Activated T-cell treated with anti-CD3 and anti-CD28 coated beads for 24 hours (primary cell): Measurements from ENCODE around the gene MRPS18C.
"Not testable (repeated sequence)": the region's sequence is repeated elsewhere in the genome, so short reads cannot be mapped to it uniquely, and the experiment has no call there.

Source experiments
- DNase-seq: peaks from one replicate; pipeline ENCODE4 v3.0.0-alpha.2; 2020; ENCODE audit warnings: low read depth

The MRPS18C gene

DNA sequence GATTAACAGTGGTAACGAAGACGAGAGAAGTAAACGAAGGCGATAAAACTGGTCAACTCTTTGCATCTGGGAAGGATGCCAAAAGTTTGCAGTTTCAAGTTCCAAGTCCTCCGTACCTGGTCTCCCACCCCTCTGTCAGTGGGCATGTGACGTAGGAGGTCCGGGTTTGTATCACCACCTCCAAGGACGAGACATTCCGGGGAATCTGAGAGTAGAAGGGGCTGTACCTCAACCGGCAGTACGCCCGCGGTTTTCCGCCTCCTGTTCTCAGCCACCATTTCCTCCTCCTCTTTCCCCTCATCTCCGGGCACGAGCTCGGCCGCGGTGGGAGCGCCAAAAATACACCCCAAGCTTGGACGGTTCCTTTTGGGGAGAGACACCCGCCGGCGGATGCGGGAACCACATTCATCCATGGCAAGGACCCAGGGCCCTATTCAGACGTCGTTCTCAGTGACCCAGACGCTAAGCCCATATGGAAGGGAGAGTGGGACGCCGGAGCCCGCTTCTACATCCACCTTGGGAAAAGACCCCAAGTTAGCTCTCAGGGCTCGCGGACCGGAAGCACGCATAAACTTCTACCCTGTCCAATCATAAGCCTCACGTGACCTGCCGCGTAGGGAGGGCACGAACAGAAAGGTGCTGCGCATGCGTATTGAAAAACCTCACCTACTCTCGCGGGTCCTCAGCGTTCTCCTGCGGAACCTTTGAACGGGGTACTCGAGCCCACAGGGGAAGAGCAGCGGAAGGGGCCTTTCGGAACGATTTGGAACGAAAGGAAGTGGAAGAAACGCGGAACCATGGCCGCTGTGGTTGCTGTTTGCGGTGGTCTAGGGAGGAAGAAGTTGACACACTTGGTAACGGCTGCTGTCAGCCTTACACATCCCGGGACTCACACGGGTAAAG, at the start of gene MRPS18C, which contains the start of gene HELQ:
MRPS18C (plus strand) TSS at position 778 of the 903 bp plus-strand sequence; CDS start at position 798, 20 bp downstream.
HELQ (minus strand) TSS at position 543 of the 903 bp plus-strand sequence; CDS start at position 413, 130 bp downstream.
- DNase-seq = peak; percentile 93

GRCh38 chr4:83408908-83409307, 47.0 kb upstream of the MRPS18C start:
- no peak for DNase-seq

- DNase-seq = no peak
Measured at GRCh38 chr4:83413676-83414075, 42.2 kb upstream of the MRPS18C start.

GRCh38 chr4:83417566-83417965, 38.3 kb upstream of the MRPS18C start:
- DNase-seq = no peak

GRCh38 chr4:83418211-83418610, 37.6 kb upstream of the MRPS18C start:
- no peak for DNase-seq

DNA sequence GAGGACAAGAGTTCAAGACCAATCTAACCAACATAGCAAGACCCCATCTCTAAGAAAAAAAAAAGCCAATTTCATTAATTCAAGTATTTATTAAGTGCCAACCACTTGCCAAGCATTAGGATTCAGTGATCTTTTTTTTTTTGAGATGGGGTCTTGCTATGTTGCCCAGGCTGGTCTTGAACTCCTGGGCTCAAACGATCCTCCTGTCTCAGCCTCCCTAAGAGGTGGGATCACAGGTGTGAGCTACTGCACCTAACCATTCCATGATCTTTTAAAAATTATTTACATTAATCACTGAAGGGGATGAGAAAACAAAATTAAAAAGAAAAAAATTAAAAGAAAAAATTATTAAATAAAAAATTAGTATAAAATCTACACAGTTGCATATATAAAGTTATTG, 24.7 kb upstream of the MRPS18C start:
- DNase-seq = no peak

- no peak for DNase-seq
Measured at GRCh38 chr4:83436680-83437079, 19.2 kb upstream of the MRPS18C start.

DNA sequence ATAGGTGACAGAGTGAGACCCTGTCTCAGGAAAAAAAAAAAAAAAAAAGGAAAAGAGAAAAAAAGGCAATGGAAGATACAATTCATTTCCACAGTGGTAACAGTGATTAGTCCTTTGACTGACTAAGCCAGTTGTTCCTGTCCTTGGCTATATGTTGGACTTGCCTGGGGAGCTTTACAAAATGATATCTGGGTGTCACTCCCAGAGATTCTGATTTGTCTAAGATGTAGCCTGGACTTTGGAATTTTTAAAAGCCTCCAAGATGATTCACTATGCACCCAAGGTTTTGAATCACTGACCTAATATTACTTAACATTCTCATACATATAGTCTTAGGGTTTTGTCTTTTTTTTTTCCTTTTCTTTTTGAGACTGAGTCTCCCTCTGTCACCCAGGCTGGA, 17.1 kb upstream of the MRPS18C start:
- DNase-seq = no peak

DNA sequence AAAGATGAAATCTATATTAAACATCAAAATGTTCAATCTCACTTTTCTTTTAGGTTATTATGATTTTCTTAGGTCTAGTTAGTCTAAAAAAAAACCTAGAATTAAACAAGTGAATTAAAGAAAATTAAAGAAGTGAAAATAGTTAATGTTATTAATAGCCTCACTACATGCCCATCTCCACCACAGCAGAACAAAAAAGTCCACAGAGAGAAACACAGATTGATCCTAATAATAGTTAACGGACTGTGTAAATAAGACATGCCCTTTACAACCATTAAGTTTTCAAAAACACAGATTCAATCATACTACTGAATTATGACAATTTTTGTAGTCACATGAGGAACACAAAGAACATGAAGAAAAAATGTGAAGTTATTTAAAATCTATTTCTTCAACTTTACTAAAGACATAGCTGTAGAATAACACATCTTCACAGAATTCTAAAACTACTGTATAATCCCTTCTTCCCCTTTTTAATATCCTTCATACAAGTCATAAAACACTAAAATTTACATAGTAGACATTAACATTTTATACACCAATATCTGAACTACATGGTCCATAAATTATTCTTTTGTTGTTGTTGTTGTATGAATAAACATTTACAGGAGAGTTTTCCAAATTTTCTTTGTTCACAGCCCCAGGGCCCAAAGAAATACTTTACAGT, 15.6 kb upstream of the MRPS18C start:
- no peak for DNase-seq

GRCh38 chr4:83440899-83441298, 15.0 kb upstream of the MRPS18C start:
- no peak for DNase-seq

- DNase-seq = no peak
Measured at GRCh38 chr4:83449009-83449408, 6.8 kb upstream of the MRPS18C start.

DNA sequence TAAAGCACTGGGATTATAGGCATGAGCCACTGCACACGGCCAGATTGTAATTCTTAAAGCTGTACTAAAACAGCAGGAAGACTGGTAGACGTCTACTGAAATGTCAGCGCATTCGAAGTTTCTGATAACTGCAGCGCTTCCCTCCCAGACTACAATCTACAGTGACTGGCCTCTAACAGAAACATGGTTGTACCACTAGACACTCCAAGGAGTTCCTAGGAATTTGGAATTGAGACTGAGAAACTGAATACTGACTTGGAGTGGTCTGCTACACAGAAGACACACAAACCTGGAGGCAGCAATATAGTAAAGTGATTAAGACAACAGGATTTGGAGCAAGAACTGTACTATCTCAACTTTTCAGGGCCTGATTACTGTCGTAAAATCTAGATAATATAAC, 1.2 kb upstream of the MRPS18C start:
- no peak for DNase-seq

GRCh38 chr4:83456184-83456501, 285 bp downstream of the MRPS18C start:
- no peak for DNase-seq

- no peak for DNase-seq
Measured at GRCh38 chr4:83473423-83473822, 17.6 kb downstream of the MRPS18C start.

GRCh38 chr4:83473966-83474365, 18.1 kb downstream of the MRPS18C start:
- no peak for DNase-seq

GRCh38 chr4:83484500-83485461, 28.9 kb downstream of the MRPS18C start, which contains the start of gene ABRAXAS1:
Gene ABRAXAS1 (minus strand): TSS chr4:83485100. CDS start chr4:83485072, 28 bp downstream.
- peak; percentile 90 for DNase-seq

GRCh38 chr4:83486457-83487129, 30.7 kb downstream of the MRPS18C start:
- no peak for DNase-seq

DNA sequence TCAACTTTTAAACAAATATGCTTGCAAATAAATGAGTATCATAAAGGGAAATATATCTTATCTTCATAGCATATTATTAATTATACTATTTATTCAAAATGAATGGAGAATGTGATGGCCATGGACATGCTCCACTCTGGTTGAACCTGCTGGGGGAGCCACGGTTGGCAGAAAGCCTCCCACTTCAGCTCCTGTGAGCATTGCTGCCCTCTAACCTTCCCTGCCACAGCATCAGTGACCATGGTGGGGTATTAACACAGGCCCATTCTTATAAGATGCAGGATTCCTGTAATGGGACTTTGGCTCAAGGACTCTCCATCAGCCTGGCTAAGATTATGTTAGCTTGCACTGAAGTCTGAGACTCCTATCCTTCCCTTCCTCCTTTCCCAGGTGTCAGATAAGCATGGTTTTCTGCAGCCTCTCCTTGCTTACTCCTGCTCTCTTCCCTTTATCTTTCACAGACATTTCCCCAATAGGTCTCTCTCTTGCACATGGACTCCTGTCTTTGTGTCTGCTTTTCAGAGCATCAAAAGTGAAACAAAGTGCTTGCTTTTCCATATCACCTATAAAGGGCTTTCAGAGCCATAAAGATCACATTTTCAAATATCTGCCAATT, 34.0 kb downstream of the MRPS18C start:
- DNase-seq = no peak

- DNase-seq = no peak
Measured at GRCh38 chr4:83490876-83491450, 35.1 kb downstream of the MRPS18C start.

- not testable (repeated sequence) for DNase-seq
Measured at GRCh38 chr4:83496085-83496917, 40.4 kb downstream of the MRPS18C start.
